Gastroesophageal sphincter (tissue), 3 donors: Measurements from ENCODE around the gene AUTS2.

ENCODE experiments used
- EP300 ChIP-seq: sonication (generic); formaldehyde crosslinking; IDR thresholded peaks from one replicate; pipeline ENCODE4 v1.6.1; 2017; ENCODE audit warnings: antibody characterized with exemption, mild to moderate bottlenecking
- POLR2AphosphoS5 ChIP-seq: sonication (generic); formaldehyde crosslinking; IDR thresholded peaks from one replicate; pipeline ENCODE4 v1.6.1; 2017; ENCODE audit warnings: antibody characterized with exemption
- TF ChIP-seq, protein P1 (sequence below), 4 experiments: fragments of 200-600 bp in 2 of 4; fragments of 450-650 bp in 2 of 4; sonication (generic) in 1 of 4; IDR thresholded peaks; one replicate each; pipeline ENCODE4 v1.5.1; 2017 to 2019; ENCODE audit warnings: antibody characterized with exemption in 4 of 4, mild to moderate bottlenecking in 2 of 4, moderate library complexity in 2 of 4

DNA sequence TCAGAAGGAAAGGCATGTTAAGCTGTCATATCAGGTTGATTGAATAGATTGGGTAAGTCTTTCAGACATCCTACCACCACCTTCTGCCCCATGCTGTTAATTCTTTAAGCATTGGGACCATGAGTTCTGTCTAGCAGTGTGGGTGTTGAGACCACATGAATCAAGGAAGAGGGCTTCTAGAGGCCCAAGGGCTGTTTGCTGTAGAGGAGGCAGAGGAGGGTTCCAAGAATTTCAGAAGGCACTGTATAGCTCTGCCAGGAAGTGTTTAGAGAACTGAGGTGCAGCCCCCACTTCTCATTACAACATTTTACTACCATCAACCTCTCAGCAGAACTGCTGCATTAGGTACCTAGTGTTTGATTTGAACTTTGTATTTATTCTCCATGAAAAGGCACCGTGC, 720.2 kb downstream of the AUTS2 start:
- TF ChIP-seq, protein P1, sequence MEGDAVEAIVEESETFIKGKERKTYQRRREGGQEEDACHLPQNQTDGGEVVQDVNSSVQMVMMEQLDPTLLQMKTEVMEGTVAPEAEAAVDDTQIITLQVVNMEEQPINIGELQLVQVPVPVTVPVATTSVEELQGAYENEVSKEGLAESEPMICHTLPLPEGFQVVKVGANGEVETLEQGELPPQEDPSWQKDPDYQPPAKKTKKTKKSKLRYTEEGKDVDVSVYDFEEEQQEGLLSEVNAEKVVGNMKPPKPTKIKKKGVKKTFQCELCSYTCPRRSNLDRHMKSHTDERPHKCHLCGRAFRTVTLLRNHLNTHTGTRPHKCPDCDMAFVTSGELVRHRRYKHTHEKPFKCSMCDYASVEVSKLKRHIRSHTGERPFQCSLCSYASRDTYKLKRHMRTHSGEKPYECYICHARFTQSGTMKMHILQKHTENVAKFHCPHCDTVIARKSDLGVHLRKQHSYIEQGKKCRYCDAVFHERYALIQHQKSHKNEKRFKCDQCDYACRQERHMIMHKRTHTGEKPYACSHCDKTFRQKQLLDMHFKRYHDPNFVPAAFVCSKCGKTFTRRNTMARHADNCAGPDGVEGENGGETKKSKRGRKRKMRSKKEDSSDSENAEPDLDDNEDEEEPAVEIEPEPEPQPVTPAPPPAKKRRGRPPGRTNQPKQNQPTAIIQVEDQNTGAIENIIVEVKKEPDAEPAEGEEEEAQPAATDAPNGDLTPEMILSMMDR (IDR thresholded peaks at IDR 0.05): no peak
- TF ChIP-seq POLR2AphosphoS5: no peak
- no peak for TF ChIP-seq EP300
